IPS-18c (cell line): ENCODE data around the gene KIF26A.
A peak's percentile ranks its signal among the peaks of the same experiment; 100 is the strongest.

ENCODE experiments used
- H3K4me3 ChIP-seq: 2 replicates; pipeline ENCODE4 v1.7.0; 2013; ENCODE audit warnings: low read depth, mild to moderate bottlenecking, low read length, moderate library complexity; ENCODE audit not compliant: insufficient read depth
- H3K9me3 ChIP-seq: one replicate; pipeline ENCODE4 v1.6.1; 2013; ENCODE audit warnings: mild to moderate bottlenecking, low read length, moderate library complexity; ENCODE audit not compliant: control insufficient read depth, insufficient read depth

The KIF26A gene

GRCh38 chr14:104118006-104118844, 20.2 kb upstream of the KIF26A start:
- Histone ChIP-seq H3K9me3 (no peaks in the 10 kb centered on the region), H3K4me3 (peak overlapping the region; percentile 51; the same call in 1 of the 2 replicates)

DNA sequence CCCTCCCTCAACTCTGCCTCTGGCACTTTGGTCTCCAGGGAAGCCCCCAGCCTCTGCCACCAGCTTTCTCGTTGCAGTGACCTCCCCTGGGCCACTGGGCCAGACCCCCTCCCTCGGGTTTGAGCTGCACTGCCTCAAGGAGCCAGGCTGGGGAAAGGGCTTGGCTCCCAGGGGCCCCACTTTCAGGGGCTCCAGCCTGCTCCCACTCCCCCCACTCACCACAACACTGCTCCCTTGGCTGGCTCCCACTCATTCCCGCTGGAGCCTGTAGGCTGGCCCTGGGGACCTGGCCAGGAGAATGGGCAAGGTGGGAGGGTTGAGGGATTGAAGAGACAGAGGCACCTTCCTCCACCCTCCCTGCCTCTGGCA, 19.3 kb upstream of the KIF26A start:
- no peak overlapping the region for H3K4me3 ChIP-seq
- H3K9me3 ChIP-seq = no peaks in the 10 kb centered on the region

- Histone ChIP-seq H3K9me3 (no peaks in the 10 kb centered on the region), H3K4me3 (no peak overlapping the region)
These were observed 18.7 kb upstream of the KIF26A start for GRCh38 chr14:104119488-104120251.

- H3K4me3 ChIP-seq = no peak overlapping the region
- no peaks in the 10 kb centered on the region for H3K9me3 ChIP-seq
These were observed 18.1 kb upstream of the KIF26A start for GRCh38 chr14:104120281-104120741.

DNA sequence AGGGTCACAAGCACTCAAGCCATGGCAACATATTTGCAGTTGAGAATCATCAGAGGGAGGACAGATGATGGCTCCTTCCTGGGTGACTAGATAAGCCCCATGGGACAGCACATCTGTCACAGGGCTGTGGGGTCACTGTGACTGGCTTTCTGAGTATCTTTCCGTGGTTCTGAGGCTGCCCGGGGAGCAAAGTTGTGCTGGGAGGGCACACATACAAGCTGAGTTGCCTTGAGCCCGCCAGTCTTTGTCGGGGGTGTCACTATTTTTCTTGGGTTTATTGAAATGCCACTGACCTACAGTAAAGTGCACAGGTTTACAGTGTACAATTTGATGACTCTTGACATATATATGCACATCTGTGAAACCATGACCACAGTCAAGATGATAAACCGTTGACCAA, 17.2 kb upstream of the KIF26A start:
- H3K4me3 ChIP-seq = no peak overlapping the region
- H3K9me3 ChIP-seq = no peaks in the 10 kb centered on the region

- H3K9me3 ChIP-seq = peaks cover 2% of the 10 kb centered on the region
- no peak overlapping the region for H3K4me3 ChIP-seq
These were observed 14.5 kb upstream of the KIF26A start for GRCh38 chr14:104123879-104124278.

DNA sequence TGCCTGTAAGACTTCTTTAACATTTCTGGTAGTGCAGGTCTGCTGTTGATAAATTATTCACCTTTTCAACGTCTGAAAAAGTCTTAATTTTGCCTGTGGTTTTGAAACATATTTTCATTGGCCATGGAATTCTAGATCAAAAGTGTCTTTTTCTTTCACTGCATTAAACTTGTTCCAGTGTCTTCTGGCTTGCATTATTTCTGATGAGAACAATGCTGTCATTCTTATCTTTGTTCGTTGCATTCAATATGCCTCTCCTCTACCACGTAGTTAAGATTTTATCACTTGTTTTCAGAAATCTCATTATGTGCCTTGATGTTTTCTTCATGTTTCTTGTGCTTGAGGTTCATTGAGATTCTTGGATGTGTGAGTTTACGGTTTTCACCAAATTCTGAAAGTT, 13.4 kb upstream of the KIF26A start:
- H3K9me3 ChIP-seq = peaks cover 2% of the 10 kb centered on the region
- no peak overlapping the region for H3K4me3 ChIP-seq

DNA sequence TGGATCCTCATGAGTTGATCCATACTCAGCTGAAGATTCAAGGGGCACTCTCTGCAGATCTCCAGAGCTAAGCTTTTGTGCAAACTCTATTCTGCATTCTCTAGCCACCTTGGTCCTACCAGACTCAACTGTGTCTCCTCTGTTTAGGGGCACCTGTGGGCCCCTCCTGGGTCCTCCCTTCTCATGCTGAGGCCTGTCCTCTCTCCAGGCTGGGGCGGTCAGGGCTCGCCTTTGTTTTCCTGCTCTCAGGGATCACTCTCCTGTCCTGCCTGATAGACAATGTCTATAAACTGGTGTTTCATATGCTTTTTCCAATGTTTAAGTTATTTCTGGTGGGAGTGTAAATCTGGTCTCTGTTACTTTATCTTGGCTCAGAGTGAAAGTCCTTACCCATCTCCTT, 11.6 kb upstream of the KIF26A start:
- Histone ChIP-seq H3K9me3 (peaks cover 2% of the 10 kb centered on the region), H3K4me3 (no peak overlapping the region)

DNA sequence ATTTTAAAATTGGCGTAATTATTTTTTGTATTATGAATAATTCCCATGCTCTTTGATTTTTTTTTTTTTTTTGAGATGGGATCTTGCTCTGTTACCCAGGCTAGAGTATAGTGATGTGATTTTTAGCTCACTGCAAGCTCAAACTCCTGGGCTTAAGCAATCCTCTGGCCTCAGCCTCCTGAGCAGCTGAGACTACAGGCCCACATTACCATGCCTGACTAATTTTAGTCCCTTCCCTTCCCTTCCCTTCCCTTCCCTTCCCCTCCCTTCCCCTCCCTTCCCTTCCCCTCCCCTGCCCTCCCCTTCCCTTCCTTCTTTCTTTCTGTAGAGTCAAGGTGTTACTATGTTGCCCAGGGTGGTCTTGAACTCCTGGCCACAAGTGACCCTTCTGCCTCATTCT, 9.4 kb upstream of the KIF26A start:
- Histone ChIP-seq H3K9me3 (peaks cover 2% of the 10 kb centered on the region), H3K4me3 (no peak overlapping the region)

GRCh38 chr14:104129556-104129955, 8.8 kb upstream of the KIF26A start:
- Histone ChIP-seq H3K9me3 (peaks cover 2% of the 10 kb centered on the region), H3K4me3 (no peak overlapping the region)

GRCh38 chr14:104130974-104131651, 7.3 kb upstream of the KIF26A start:
- Histone ChIP-seq H3K4me3 (no peak overlapping the region), H3K9me3 (peaks cover 2% of the 10 kb centered on the region)

DNA sequence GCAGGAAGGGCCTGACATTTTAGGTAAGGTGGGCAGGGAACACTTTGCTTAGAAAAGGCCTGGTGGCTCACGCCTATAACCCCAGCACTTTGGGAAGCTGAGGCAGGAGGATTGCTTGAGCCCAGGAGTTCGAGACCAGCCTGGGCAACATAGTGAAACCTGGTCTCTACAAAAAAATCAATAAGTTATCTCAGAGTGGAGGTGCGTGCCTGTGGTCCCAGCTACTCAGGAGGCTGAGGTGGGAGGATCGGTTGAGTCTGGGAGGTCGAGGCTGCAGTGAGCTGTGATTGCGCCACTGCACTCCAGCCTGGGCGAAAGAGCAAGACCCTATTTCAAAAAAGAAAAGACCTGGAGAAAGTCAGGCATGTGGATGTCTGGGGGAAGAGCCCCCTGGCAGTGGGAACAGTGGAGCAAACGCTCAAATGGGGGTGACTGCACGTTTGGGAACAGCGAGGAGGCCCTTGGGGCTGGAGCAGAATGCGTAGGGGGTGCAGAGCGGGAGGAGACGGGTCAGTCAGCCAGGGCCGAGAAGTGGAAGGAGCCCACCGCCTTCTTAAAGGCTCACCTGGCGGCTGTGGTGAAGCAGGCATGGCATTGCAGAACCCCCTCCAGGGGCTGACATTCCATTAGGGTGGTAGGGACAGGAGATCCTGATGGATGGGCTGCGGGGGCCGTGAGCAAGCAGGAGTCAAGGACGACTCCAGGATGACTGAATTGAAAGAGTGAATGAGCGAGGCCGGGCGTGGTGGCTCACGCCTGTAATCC, 6.2 kb upstream of the KIF26A start:
- Histone ChIP-seq H3K9me3 (peaks cover 2% of the 10 kb centered on the region), H3K4me3 (no peak overlapping the region)

- H3K9me3 ChIP-seq = no peaks in the 10 kb centered on the region
These were observed 5.4 kb upstream of the KIF26A start for GRCh38 chr14:104132981-104133380.

GRCh38 chr14:104133496-104133895, 4.9 kb upstream of the KIF26A start:
- Histone ChIP-seq H3K4me3 (no peak overlapping the region), H3K9me3 (peaks cover under 1% of the 10 kb centered on the region)

More at GRCh38 chr14:104132981-104133380, 5.4 kb upstream of the KIF26A start:
- H3K4me3 ChIP-seq = no peak overlapping the region

DNA sequence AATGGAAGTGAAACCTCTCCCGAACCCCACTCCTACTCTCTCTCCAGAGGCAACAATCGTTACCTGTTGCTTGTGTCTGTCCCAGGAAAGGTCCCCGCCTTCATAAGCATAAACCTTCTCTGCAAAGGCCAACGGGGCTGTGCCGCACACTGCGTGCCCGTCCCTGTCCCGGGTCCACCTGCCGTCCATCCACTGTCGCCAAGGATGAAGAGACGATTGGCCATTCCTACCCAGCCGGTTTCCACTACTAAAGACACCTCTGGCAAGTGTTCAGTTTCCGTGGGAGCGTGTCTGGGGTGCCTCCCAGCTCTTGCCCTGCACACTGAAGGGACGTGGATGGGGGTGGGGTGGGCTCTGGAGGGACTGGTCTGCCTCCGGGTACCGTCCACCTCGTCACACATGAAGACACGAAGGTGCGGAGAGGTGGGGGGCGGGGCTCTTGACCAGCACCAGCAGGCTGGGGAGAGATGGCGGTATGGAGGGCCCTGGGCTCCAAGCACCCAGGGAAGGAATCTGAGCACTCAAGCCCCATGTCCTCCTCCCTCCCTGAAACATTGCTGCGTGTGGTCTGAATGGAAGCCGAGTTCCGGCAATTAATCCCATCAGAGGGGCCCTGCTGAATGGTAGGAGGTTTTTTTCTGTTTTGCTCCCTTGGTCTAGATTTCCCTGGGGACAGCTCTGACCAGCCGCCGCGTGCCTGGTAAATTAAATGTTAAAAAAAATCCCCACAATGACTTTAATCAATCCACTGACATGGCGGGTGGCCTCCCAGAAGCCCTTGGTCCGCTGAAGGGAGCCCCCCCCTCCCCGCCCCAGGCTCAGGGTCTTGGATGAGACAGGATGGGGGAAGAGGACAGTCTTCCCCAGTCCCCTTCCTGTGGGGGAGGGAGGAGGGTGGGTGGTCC, 4.1 kb upstream of the KIF26A start:
- no peak overlapping the region for H3K4me3 ChIP-seq
- peaks cover 2% of the 10 kb centered on the region for H3K9me3 ChIP-seq
